Esophagus squamous epithelium (tissue), 5 donors: Measurements from ENCODE around the gene TDRD9. TPM values are rescaled to one million over a fixed set of nuclear protein-coding genes. Genes with fewer than 3 reads are reported as not detected.

Experiments used
- DNase-seq: peaks from one replicate; lab custom pipeline; 2025; lab: John Stamatoyannopoulos, UW
- H3K27ac ChIP-seq, 4 donors: fragments of 200-600 bp; sonication (generic); one replicate each; pipeline ENCODE4 v1.5.1; 2016 to 2019; ENCODE audit warnings: mild to moderate bottlenecking in 1 of 4
- H3K27me3 ChIP-seq, 4 donors: fragments of 200-600 bp; sonication (generic); 1 replicate in 3 of 4; 2 replicates in 1 of 4; pipeline versions ENCODE4 v1.5.1 to v1.6.0; 2017 to 2021; ENCODE audit warnings: antibody characterized with exemption in 1 of 4
- H3K36me3 ChIP-seq, 3 donors: fragments of 200-600 bp; sonication (generic); one replicate each; pipeline ENCODE4 v1.5.1; 2016 to 2019
- H3K4me1 ChIP-seq, 3 donors: fragments of 200-600 bp; sonication (generic); one replicate each; pipeline ENCODE4 v1.5.1; 2017 to 2019
- H3K4me3 ChIP-seq, 4 donors: fragments of 200-600 bp; sonication (generic); 1 replicate in 3 of 4; 2 replicates in 1 of 4; pipeline ENCODE4 v1.5.1; 2016 to 2019; ENCODE audit warnings: mild to moderate bottlenecking in 2 of 4, moderate library complexity in 1 of 4
- H3K9me3 ChIP-seq, 3 donors: fragments of 200-600 bp; sonication (generic); one replicate each; pipeline ENCODE4 v1.5.1; 2016 to 2019
- POLR2A ChIP-seq, 4 donors: fragments of 450-650 bp; IDR thresholded peaks; one replicate each; pipeline ENCODE4 v1.6.1; 2017; ENCODE audit warnings: antibody characterized with exemption in 4 of 4, mild to moderate bottlenecking in 4 of 4, moderate library complexity in 3 of 4
- WGBS, 2 donors: methylation state at CpG; one replicate each; pipeline ENCODE4 v1.1.5; 2018; 5-methylcytosine and 5-hydroxymethylcytosine counted together
- intact Hi-C: fragments of 100-400 bp; cut with DNase I; formaldehyde crosslinking; loops from one replicate; pipeline ENCODE4 v1.15.0; 2022
- total RNA-seq, 4 donors: library from RNA; depleted of rRNA; stranded (reverse); fragments of >200 nt; gene quantifications; one replicate each; pipeline ENCODE4 v1.1.0, GENCODE V29; 2016
- TF ChIP-seq, protein P1 (sequence below), 6 experiments: fragments of 450-650 bp in 4 of 6; fragments of 200-600 bp in 2 of 6; sonication (generic) in 2 of 6; IDR thresholded peaks; one replicate each; pipeline ENCODE4 v1.5.1; 2016 to 2019; ENCODE audit warnings: antibody characterized with exemption in 6 of 6, mild to moderate bottlenecking in 4 of 6, moderate library complexity in 4 of 6
- donor health status: DM: yes; HTN: yes; CAD: no.

The TDRD9 gene
- 1 to 10 TPM in 1 of 4 donors, under 1 TPM in 3; 0.09 to 6.0 (median 0.74) TPM for total RNA-seq

DNA sequence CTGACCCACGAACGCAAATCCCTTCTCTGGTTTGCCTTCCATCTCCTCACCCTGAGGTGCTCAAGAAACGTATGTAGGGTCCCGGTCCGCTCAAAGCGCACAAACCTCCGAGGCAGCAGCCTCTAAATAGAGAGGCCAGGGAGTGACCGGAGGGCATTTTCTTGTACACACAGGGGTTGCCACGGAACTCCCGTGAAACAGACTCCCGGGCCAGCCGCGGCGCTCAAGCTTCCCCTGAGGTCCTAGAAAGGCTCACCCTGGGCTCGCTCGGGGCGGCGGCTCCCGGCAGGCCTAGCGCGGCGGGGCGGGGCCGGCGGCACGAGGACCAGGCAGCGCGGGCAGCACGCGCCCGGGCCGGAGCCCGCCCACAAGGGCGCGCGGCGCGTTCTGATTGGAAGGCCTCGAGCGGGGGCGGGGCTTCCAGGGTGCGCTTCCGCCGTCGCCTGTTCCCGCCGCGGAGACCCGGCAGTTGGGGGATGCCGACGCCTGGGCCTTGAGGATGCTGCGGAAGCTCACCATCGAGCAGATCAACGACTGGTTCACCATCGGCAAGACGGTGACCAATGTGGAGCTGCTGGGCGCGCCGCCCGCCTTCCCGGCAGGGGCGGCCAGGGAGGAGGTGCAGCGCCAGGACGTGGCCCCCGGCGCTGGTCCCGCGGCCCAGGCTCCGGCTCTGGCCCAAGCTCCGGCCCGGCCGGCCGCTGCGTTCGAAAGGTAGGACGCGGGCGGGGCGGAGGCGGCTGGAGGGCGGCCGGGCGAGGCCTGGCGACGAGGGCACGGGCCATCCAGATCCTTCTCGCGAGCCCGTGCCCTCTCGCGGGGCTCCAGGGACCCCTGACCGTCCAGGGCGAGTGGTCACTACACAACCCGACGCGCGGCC lies at the start of gene TDRD9:
Gene TDRD9, plus strand, starts transcription at position 446 of the 880 bp plus-strand sequence. Its CDS starts 54 bp downstream, at position 500.
- no peaks in the 10 kb centered on the region for H3K36me3 ChIP-seq
- peaks cover 0 to 31% (median 0%) of the 10 kb centered on the region in 4 donors for H3K27me3 ChIP-seq
- H3K27ac ChIP-seq = no peak within 1 kb of the TSS
- H3K4me1 ChIP-seq = peaks cover 0 to 8% (median 0%) of the 10 kb centered on the region in 3 donors
- intact Hi-C loops = no loop called here
- DNase-seq = no peak
- H3K9me3 ChIP-seq = no peaks in the 10 kb centered on the region
- H3K4me3 ChIP-seq = peak within 1 kb of the TSS in 2 of 4 donors; percentile 15 to 22
- TF ChIP-seq, protein P1, sequence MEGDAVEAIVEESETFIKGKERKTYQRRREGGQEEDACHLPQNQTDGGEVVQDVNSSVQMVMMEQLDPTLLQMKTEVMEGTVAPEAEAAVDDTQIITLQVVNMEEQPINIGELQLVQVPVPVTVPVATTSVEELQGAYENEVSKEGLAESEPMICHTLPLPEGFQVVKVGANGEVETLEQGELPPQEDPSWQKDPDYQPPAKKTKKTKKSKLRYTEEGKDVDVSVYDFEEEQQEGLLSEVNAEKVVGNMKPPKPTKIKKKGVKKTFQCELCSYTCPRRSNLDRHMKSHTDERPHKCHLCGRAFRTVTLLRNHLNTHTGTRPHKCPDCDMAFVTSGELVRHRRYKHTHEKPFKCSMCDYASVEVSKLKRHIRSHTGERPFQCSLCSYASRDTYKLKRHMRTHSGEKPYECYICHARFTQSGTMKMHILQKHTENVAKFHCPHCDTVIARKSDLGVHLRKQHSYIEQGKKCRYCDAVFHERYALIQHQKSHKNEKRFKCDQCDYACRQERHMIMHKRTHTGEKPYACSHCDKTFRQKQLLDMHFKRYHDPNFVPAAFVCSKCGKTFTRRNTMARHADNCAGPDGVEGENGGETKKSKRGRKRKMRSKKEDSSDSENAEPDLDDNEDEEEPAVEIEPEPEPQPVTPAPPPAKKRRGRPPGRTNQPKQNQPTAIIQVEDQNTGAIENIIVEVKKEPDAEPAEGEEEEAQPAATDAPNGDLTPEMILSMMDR (IDR thresholded peaks at IDR 0.05) = no peak
- no peak for TF ChIP-seq POLR2A (IDR thresholded peaks at IDR 0.05)
- 77 to 88% methylated on average over 19 to 29 of the region's 97 CpGs for WGBS, 2 donors

DNA sequence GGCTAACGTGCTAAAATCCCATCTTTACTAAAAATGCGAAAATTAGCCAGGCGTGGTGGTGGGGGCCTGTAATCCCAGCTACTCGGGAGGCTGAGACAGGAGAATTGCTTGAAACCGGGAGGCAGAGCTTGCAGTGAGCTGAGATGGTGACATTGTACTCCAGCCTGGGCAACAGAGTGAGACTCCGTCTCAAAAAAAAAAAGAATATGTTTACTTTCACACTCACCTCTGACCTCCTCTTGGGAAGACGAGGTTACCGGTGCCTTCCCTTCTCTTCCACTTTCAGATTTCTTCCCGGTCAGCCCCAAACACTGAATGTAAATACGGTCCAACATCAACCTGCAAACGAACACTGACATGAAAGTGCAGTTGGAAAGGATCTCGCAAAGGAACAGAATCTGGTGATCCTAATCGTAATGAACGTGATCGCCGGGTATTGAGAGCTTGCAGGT lies 49.1 kb upstream of the TDRD9 start:
- DNase-seq = no peak
- TF ChIP-seq, protein P1 (IDR thresholded peaks at IDR 0.05) = no peak
- Histone ChIP-seq H3K36me3 (no peaks in the 10 kb centered on the region), H3K27me3 (peaks cover 0 to 6% (median 0%) of the 10 kb centered on the region in 4 donors), H3K4me3 (peak overlapping the region in 1 of 4 donors; percentile 61), H3K4me1 (peaks cover 17 to 42% (median 38%) of the 10 kb centered on the region in 3 donors), H3K27ac (peak overlapping the region; percentile 40 to 85 (median 78)), H3K9me3 (no peaks in the 10 kb centered on the region)
- intact Hi-C loops = no loop called here
- 83 to 84% methylated on average over 14 to 16 of the region's 16 CpGs for WGBS, 2 donors

- H3K36me3 ChIP-seq = no peaks in the 10 kb centered on the region
- H3K4me3 ChIP-seq = peak overlapping the region; percentile 9 to 61 (median 41)
- peaks cover 17 to 42% (median 38%) of the 10 kb centered on the region in 3 donors for H3K4me1 ChIP-seq
- H3K27me3 ChIP-seq = peaks cover 0 to 6% (median 0%) of the 10 kb centered on the region in 4 donors
- TF ChIP-seq, protein P1 (IDR thresholded peaks at IDR 0.05) = peak in 1 of 6 experiments; percentile 16
- TF ChIP-seq POLR2A (IDR thresholded peaks at IDR 0.05) = no peak
- H3K27ac ChIP-seq = peak overlapping the region; percentile 40 to 85 (median 78)
- intact Hi-C loops = no loop called here
- DNase-seq = no peak
- no peaks in the 10 kb centered on the region for H3K9me3 ChIP-seq
- WGBS, 2 donors = 26 to 34% methylated on average over 12 to 22 of the region's 34 CpGs
Measured at GRCh38 chr14:103879570-103880347, 48.5 kb upstream of the TDRD9 start.

DNA sequence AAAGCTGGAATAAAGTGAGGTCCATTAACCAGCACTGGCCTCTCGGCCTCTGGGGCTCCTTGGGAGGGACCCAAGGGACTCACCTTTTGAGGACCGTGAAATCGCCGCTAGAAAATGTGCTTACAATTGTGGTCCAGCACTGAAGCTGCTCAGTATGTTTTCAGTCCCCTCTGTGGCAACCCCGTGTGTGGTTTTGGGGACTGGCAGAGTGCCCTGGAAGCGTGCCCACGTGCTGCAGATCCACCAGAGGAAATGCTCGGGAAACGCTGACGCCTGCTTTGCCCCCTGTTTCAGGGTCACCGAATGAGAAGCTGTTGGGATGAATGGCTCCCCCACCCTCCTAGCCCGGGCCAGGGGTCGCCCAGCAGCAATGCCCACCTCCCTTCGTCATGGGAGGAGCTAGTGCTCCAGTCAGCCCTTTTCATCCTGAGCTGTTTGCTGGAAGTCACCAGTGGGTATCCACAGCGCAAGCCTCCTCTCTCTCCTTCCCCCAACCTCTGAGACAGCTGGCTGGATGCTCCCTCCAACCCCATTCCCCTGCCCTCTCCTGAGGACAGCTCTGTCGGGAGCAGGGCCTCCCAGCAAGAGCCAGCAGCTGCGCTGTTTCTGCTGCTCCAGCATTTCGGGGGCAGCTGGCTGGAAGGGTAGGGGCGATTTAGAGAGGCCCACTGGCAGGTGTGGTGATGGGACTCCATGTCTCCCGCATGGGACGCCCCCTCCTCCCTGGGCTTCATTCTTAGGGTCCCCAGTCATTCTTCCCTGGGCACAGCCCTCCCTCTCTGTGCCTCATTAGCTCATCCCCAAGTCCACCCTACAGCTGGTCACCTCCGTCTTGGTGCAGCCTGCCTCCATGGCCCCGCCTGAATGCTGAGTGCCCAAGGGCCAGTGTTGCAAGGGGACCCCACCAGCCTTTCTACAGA lies 47.6 kb upstream of the TDRD9 start:
- intact Hi-C loops = no loop called here
- DNase-seq = no peak
- TF ChIP-seq, protein P1 (IDR thresholded peaks at IDR 0.05) = no peak
- no peak for TF ChIP-seq POLR2A (IDR thresholded peaks at IDR 0.05)
- Histone ChIP-seq H3K27ac (peak overlapping the region; percentile 40 to 85 (median 78)), H3K4me1 (peaks cover 17 to 42% (median 38%) of the 10 kb centered on the region in 3 donors), H3K4me3 (peak overlapping the region; percentile 9 to 61 (median 41)), H3K27me3 (peaks cover 0 to 6% (median 0%) of the 10 kb centered on the region in 4 donors), H3K9me3 (no peaks in the 10 kb centered on the region), H3K36me3 (no peaks in the 10 kb centered on the region)
- 9 to 23% methylated on average over 11 to 17 of the region's 23 CpGs for WGBS, 2 donors
